Left kidney (tissue), 8 donors: ENCODE results near the gene FCN3. TPM values are rescaled to one million over a fixed set of nuclear protein-coding genes. Genes with fewer than 3 reads are reported as not detected.
"Not testable (repeated sequence)": the region's sequence is repeated elsewhere in the genome, so short reads cannot be mapped to it uniquely, and the experiment has no call there.

Experiments
- DNase-seq: peaks from one replicate; pipeline ENCODE4 v3.0.0-alpha.2; 2013
- long read RNA-seq, 8 donors: transcript quantifications; one replicate each; lab custom pipeline, GENCODE V29; 2026
- polyA plus RNA-seq: library from polyadenylated mRNA; unstranded; fragments of 120-200 nt; gene quantifications from one replicate; pipeline ENCODE4 v1.2.1, GENCODE V29; 2013; ENCODE audit not compliant: insufficient read length

Gene FCN3
- polyA plus RNA-seq, result 1.1 TPM
- long read RNA-seq, donor 1, partial matches to known transcripts, result 0 of 1 reads
- long read RNA-seq, donor 1, other reads (novel, unspliced or antisense), result 0 of 1 reads
- long read RNA-seq, donor 2, partial matches to known transcripts, result 0 of 3 reads
- long read RNA-seq, donor 2, other reads (novel, unspliced or antisense), result 0 of 3 reads
- long read RNA-seq, donor 3, result 0 reads
- long read RNA-seq, donor 4, result 0 reads
- long read RNA-seq, donor 5, partial matches to known transcripts, result 0 of 2 reads
- long read RNA-seq, donor 5, other reads (novel, unspliced or antisense), result 0 of 2 reads
- long read RNA-seq, donor 6, result 0 reads
- long read RNA-seq, donor 7, partial matches to known transcripts, result 0 of 2 reads
- long read RNA-seq, donor 7, other reads (novel, unspliced or antisense), result 0 of 2 reads
- long read RNA-seq, donor 8, result 0 reads

- DNase-seq, result no peak
Measured at GRCh38 chr1:27374362-27375086, at the start of gene FCN3. FCN3 (minus strand) TSS chr1:27374824; CDS start chr1:27374818, 6 bp downstream.

- no peak for DNase-seq
Measured at GRCh38 chr1:27423709-27424108, 49.1 kb upstream of the FCN3 start.

GRCh38 chr1:27418326-27419185 is 43.9 kb upstream of the FCN3 start:
- no peak for DNase-seq

GRCh38 chr1:27417713-27418112 is 43.1 kb upstream of the FCN3 start:
- no peak for DNase-seq

GRCh38 chr1:27416387-27417111 is 41.9 kb upstream of the FCN3 start:
- no peak for DNase-seq

GRCh38 chr1:27414091-27414490 is 39.5 kb upstream of the FCN3 start:
- no peak for DNase-seq

GRCh38 chr1:27413004-27413403 is 38.4 kb upstream of the FCN3 start:
- no peak for DNase-seq

GRCh38 chr1:27412502-27412901 is 37.9 kb upstream of the FCN3 start:
- no peak for DNase-seq

GRCh38 chr1:27410709-27411108 is 36.1 kb upstream of the FCN3 start:
- DNase-seq, result no peak

GRCh38 chr1:27409669-27410068 is 35.0 kb upstream of the FCN3 start:
- no peak for DNase-seq

- no peak for DNase-seq
Measured at GRCh38 chr1:27408151-27408550, 33.5 kb upstream of the FCN3 start.

GRCh38 chr1:27406791-27407190 is 32.2 kb upstream of the FCN3 start:
- not testable (repeated sequence) for DNase-seq

GRCh38 chr1:27406362-27406680 is 31.7 kb upstream of the FCN3 start:
- no peak for DNase-seq

GRCh38 chr1:27405598-27406361 is 31.2 kb upstream of the FCN3 start:
- not testable (repeated sequence) for DNase-seq

GRCh38 chr1:27405074-27405473 is 30.4 kb upstream of the FCN3 start:
- no peak for DNase-seq

GRCh38 chr1:27403931-27404330 is 29.3 kb upstream of the FCN3 start:
- DNase-seq, result no peak

- DNase-seq, result no peak
Measured at GRCh38 chr1:27403065-27403726, 28.6 kb upstream of the FCN3 start.

- DNase-seq, result no peak
Measured at GRCh38 chr1:27402349-27402754, 27.7 kb upstream of the FCN3 start.

- DNase-seq, result no peak
Measured at GRCh38 chr1:27400963-27401341, 26.3 kb upstream of the FCN3 start.
